HG02885 (cell line): ENCODE results near the gene TRIM23.
"Not testable (repeated sequence)": the region's sequence is repeated elsewhere in the genome, so short reads cannot be mapped to it uniquely, and the experiment has no call there.

Experiments
- ATAC-seq: cut with Tn5 transposase; IDR thresholded peaks from one replicate; pipeline ENCODE4 v1.9.1; 2021; ENCODE audit warnings: mild to moderate bottlenecking; ENCODE audit not compliant: unreplicated experiment, poor library complexity

Gene TRIM23

GRCh38 chr5:65624025-65624570 lies at the start of gene TRIM23:
TRIM23 (minus strand) TSS chr5:65624333; CDS start chr5:65624274, 59 bp downstream.
- ATAC-seq = peak; percentile 96

DNA sequence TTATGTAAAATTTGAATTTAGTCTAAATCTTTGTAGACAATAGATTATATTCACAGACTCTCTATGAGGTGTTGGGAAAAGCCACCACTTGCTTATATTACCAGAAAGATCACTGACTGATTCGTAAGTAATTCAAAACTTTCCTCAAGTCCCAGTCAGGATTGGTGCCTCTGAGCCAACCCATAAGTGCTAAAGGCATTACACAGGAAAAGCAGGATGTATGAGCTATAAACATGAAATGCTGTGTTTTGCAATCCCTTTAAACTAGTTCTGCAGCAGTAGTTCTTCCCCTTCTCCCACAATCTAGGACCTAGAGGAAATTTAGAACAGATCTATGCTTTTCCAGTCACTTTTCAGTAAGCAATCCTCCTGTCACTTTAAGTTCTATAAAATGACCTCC lies 48.7 kb upstream of the TRIM23 start:
- no peak for ATAC-seq

DNA sequence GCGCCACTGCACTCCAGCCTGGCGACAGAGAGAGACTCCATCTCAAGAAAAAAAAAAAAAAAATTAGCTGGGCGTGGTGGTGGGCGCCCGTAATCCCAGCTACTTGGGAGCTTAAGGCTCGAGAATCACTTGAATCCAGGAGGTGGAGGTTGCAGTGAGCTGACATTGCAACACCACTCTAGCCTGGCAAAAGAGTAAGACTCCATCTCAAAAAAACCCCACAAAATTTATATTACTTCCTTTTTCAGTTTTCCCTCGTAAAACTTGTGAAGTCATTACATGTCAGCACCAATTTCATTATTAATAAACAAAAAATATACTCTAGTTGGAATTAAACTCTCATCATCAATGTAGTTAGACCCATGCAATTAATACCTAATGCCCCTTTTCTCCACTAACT lies 44.6 kb upstream of the TRIM23 start:
- ATAC-seq = no peak

- no peak for ATAC-seq
Measured at GRCh38 chr5:65663804-65664521, 39.8 kb upstream of the TRIM23 start.

GRCh38 chr5:65654713-65655112 lies 30.6 kb upstream of the TRIM23 start:
- ATAC-seq = no peak

DNA sequence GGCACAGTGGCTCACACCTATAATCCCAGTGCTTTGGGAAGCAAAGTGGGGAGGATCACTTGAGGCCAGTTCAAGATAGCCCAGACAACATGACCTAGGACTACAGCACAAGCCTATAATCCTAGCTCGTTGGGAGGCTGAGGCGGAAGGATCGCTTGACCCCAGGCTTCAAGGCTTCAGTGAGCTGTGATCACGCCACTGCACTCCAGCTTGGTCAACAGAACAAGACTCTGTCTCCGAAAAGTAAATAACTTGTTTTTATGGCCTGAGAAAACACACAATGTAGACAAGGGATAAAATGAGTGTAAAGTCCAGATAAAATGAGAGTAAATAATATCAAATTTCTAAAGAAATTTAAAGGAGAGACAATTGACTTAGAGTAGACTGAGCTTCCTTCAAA lies 27.0 kb upstream of the TRIM23 start:
- no peak for ATAC-seq

DNA sequence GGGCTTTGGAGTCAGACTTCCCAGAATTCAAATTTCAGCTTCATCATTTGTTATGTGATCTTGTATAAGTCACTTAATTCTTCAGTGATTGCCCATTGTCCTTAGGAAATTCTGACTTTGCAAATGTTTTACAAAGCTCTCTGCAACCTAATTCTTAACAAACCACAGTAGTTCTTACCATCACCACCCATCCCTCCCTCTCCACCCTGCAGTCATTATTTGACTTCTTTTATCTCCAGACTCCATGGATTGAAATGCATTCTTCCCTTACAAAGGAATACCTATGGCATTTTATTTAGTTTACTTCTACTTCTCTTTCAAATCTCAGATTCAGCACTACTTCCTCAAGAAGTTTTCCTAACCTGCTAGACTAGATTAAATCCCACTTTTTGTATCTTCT lies 23.8 kb upstream of the TRIM23 start:
- no peak for ATAC-seq

DNA sequence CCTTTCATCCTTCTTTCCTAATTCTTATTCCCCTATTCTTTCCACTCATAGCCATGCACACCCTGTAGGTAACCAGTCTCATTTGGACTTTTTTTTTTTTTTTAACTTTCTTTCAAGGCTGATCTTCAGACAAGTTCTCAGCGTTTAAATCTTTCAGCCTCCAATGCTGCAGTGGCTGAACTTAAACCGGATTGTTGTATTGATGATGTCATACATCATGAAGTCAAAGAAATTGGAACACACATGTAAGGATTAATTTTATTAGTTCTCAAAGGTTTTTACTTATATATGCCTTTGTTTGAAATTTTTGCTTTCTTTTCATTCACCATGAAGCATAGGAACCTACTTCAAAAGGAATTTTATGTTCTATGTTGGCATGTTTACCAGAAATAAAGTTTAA lies 22.8 kb upstream of the TRIM23 start:
- no peak for ATAC-seq

DNA sequence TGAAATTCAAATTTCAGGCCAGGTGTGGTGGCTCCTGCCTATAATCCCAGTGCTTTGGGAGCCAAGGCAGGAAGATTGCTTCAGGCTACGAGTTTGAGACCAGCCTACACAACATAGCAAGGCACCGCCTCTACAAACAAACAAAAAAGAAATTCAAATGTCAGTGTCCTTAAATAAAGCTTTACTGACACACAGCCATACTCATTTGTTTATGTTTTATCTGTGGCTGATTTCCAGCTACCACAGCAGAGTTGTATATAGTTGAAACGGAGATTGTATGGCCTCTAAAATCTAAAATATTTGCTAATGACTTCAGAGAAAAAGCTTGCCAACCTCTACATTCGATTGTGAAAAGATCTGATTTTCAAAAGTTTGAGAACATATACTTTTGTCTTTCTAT lies 16.1 kb upstream of the TRIM23 start:
- no peak for ATAC-seq

DNA sequence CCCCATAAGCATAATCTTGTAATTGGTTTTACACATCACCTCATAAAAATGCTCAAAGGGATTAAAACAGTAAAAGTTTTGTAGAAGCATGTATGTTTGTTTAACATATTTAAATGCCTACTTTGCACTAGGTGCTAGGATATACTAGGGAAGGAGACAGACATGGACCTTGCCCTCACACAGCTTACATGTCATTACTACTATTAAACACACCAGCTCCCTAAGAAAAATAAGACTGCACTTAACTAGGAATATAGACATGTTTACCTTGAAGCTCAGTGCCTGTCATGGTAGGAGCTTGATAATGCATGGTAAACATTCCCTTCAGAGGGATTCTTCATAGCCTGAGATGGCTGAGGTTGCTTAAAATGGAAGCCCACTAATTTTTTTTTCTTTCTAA lies 6.8 kb upstream of the TRIM23 start:
- ATAC-seq = no peak

- no peak for ATAC-seq
Measured at GRCh38 chr5:65625743-65626142, 1.6 kb upstream of the TRIM23 start.

GRCh38 chr5:65624571-65625555 lies 730 bp upstream of the TRIM23 start, which contains the start of the genes SHLD3 and TRAPPC13:
SHLD3 (plus strand) TSS chr5:65625027; CDS start chr5:65629588, 4,561 bp downstream.
TRAPPC13 (plus strand) TSS chr5:65625027; CDS start chr5:65625061, 34 bp downstream.
- peak; percentile 78 for ATAC-seq

DNA sequence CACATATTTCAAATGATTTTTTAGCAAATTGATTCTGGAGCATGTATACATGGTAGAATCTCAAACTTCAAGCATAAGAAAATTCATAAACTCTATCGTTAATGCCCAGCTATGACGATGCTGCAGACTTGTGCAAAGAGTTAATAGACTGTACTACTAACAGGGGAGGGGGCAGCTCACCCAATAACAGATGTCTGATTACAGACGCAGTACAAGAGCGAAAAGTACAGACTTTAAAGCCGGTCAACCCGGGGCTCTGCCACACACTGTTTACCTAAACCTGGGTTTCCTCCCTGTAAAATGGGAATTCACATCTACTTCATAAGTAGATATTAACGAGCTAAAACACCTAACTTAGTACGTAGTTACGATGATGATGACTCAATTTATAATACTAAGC lies 651 bp downstream of the TRIM23 start:
- no peak for ATAC-seq

- ATAC-seq = not testable (repeated sequence)
Measured at GRCh38 chr5:65621961-65622360, 2.2 kb downstream of the TRIM23 start.

GRCh38 chr5:65620021-65620420 lies 4.1 kb downstream of the TRIM23 start:
- no peak for ATAC-seq

DNA sequence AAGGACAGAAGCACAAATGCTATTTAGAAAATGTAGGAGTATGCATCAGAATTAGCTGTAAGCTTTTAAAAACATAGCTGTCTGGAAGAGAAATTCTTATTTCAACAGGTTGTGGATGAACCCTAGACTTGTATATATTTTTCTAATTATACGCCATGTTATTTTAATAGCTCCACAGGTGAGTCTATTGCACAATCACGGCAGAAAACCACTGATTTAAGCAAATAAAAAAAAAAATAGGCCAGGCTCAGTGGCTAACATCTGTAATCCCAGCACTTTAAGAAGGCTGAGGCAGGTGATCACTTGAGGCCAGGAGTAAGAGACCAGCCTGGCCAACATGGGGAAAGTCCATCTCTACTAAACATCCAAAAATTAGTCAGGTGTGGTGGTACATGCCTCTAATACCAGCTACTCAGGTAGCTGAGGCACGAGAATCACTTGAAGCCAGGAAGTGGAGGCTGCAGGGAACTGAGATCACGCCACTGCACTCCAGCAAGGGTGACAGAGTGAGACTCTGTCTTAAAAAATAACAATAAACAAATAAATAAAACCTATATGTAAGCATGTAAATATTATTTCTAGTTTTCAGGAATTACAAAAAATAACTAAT lies 11.7 kb downstream of the TRIM23 start:
- ATAC-seq = no peak

GRCh38 chr5:65611524-65611923 lies 12.6 kb downstream of the TRIM23 start:
- ATAC-seq = no peak

DNA sequence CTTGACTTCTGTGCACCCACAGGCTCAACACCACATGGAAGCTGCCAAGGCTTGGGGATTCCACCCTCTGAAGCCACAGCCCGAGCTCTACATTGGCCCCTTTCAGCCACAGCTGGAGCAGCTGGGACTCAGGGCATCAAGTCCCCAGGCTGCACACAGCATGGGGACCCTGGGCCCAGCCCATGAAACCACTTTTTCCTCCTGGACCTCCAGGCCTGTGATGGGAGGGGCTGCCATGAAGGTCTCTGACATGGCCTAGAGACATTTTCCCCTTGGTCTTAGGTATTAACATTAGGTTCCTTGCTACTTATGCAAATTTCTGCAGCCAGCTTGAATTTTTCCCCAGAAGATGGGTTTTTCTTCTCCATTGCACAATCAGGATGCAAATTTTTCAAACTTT lies 22.4 kb downstream of the TRIM23 start:
- ATAC-seq = not testable (repeated sequence)

GRCh38 chr5:65588694-65589093 lies 35.4 kb downstream of the TRIM23 start:
- ATAC-seq = no peak

- no peak for ATAC-seq
Measured at GRCh38 chr5:65577141-65577540, 47.0 kb downstream of the TRIM23 start.
